Activated T-helper 1 cell treated with Interleukin-2 at 50 U/mL for 16 hours (primary cell): Measurements from ENCODE around the gene HIVEP3.

Experiments
- DNase-seq: peaks from one replicate; pipeline ENCODE4 v3.0.0-alpha.2; 2020; ENCODE audit warnings: low read depth

The HIVEP3 gene

DNA sequence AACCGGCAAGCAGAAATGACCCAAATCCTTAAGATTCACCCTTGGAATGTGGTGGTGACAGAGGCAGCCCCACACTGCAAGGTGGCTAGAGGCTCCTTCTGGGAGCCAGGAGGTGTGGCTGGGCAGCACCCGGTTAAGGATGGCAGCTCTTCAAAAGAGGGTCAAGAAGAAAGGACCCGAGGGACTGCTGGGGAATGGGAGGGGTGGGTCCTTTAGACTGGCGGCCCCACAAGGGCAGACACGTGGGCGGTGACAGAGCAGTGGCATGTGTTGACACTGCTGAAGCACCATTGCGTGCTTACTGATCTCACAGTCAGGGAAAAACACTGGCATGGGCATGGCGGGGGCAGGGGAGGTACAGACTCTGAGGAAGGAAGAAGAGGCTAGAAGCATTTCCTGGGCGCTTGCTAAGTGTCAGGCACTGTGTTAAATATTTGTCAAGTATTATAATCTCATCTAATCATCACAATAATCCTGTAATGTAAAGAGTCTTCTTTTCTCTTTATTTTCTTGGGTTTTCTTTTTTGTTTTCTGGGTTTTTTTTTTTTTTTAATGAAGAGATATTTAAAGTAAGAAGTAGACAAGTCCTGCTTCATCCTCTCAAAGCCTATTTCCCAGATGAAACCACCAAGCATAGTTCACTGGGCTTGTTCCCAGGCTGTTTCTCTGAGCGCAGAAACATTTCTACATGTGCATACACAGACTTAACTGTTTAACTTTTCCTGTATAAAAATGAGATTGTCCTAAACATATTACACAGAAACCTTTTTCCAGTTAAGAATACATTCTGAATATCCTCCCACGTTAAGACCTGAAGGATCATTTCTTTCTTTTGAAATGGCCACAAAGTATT, 268.5 kb downstream of the HIVEP3 start:
- DNase-seq, result no peak

- no peak for DNase-seq
Observed at GRCh38 chr1:41649396-41650027, 269.2 kb downstream of the HIVEP3 start.

DNA sequence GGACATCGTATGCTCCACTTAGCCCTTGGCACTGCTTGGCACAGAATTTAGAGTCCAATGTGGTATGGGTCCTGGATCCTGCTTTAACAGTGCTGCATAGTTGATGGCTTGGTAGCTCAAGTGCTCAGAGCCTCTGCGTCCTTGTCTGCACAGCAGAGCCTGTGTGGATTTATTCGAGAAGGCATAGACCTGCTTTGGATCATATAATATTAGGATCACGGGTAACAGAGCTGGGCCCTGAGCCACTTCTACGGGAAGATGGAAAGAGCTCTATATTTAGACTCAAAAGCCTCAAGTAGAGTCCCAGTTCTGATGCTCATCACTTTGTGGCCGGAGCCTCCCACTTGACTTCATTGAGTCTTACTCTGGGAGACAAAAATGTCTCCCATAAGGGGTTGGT, 269.9 kb downstream of the HIVEP3 start:
- no peak for DNase-seq

DNA sequence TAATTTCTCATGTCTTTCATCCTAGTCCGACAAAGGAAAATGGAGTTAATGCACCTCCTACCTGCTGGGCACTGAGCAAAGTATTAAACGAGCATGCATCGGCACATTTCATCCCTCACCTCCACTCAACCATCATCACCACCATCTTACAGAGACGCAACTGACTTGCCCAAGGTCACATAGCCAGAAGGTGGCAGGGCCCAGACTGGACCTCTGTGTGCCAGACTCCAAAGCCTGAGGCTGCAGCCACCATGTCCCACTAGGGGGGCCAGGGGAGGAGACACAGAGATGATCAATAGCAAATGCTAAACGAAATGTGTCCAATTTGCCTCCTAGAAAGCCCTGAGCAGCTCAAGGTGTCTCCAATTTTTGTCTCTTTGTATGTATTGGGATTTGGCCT, 270.5 kb downstream of the HIVEP3 start:
- DNase-seq, result no peak

DNA sequence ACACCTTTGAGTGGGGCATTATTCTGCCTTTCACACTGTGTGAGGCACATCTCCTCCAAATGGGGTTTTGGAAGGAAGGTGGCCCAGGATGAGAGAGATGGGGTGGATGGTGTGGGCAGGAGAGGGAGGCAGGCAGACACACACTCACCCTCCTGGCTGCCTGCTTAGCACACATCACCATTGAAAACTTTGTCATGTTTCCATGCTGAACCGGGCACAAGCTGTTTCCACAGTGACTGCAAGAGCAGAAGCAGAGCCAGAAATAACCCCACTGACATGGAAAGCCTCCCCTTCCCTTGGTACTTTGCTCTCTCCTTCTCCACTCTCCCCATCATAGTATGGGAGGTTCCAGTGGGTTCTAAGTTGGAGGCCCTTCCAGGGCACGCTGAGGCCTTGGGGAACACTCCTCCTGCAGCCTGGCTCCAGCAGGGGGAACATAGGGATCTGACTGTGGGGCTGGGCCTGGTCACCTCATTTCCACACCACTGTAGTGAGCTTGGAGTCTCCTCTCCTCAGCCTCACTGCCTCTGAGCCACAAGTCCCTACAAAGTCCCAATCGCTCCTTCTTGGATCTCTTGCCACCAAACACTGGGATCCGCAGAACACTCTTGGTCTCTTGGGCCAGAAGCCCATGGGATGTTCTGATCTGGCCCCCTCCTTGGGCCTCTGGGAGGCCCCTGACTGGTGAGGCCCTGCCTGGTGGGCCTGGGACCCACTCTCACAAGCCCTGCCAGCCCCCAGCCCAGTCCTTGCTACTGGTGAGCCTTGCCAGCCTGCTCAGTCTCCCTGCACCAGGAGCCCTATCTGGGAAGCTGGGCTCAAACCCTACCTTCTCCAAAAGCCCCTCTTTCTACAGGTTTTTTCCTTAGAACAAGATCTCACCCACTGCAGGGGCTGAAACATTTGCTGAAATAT, 271.2 kb downstream of the HIVEP3 start:
- DNase-seq, result no peak

GRCh38 chr1:41646186-41646585, 272.5 kb downstream of the HIVEP3 start:
- no peak for DNase-seq

- no peak for DNase-seq
Observed at GRCh38 chr1:41645062-41645461, 273.7 kb downstream of the HIVEP3 start.

GRCh38 chr1:41642922-41643821, 275.6 kb downstream of the HIVEP3 start:
- DNase-seq, result no peak

DNA sequence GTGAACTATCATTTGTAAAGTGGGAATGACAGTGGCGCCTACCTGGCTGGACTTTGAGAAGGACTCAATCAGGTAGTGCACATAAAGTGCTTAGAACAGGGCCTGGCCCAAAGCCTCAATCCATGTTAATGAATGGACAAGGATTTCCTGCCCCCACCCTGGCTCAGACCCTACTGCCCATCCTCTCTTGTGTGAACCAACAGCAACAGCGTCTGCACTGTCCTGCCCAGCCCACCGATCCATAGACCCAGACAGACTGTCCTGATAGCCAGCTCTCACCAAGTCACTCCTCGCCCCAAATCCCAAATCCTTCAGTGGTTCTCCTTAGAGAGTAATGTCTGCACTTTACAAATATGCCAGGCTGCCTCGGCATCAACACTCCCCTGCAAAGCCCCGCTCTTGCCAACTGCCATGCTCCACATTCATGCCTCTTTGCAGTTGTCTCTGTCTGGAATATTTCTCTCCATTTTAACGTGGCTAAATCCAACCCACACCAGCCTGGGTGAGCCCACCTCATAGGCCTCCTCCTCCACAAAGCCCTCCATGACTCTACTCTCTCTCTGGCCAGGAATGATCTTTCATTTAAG, 276.7 kb downstream of the HIVEP3 start:
- no peak for DNase-seq

DNA sequence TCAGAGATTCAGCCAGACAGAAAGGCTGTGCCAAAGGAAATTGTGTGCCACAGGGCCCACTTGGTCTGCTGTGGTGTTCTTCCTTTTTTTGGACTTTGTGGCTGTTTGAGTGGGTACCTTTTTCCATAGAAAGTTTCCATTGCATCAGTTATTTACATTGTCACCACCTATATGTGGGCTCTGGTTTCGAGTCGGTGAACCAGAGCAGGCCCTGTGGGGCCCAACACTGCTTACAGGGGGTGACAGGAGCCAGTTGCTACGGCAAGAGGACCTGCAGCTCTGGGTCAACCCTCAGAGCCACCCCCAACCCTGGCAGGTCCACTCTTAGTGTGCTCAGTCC, 277.3 kb downstream of the HIVEP3 start:
- no peak for DNase-seq

- DNase-seq, result no peak
Observed at GRCh38 chr1:41640756-41641474, 277.8 kb downstream of the HIVEP3 start.

DNA sequence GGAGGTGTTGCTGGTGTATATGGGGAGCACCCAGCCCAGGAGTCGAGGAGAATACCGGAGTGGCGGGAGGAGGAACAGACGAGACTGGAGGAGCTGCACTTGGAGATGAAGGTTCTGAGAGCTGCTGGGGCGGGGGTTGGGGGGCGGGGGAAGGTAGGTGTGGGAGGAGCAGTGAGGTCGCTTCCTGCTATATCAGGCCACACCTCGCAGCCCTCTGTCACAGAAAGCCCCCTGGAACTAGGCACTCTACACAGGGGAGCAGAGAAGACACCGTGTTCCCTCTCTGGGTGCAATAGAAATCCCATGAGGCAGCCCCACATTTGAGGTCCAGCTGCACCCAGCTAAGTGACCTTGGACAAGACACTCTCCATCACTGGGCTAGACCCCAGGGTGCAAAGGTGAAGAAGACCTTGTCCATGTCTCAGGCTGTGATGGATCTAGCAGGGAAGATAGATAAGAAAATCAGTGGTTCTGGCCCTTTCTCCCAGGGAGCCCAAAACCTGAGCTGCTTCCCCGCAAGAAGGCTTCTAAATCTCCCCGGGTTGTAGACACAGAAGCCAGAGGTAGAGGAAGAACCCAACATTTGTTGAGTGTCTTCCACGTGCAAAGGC, 278.5 kb downstream of the HIVEP3 start:
- no peak for DNase-seq

GRCh38 chr1:41639332-41639936, 279.3 kb downstream of the HIVEP3 start:
- no peak for DNase-seq

DNA sequence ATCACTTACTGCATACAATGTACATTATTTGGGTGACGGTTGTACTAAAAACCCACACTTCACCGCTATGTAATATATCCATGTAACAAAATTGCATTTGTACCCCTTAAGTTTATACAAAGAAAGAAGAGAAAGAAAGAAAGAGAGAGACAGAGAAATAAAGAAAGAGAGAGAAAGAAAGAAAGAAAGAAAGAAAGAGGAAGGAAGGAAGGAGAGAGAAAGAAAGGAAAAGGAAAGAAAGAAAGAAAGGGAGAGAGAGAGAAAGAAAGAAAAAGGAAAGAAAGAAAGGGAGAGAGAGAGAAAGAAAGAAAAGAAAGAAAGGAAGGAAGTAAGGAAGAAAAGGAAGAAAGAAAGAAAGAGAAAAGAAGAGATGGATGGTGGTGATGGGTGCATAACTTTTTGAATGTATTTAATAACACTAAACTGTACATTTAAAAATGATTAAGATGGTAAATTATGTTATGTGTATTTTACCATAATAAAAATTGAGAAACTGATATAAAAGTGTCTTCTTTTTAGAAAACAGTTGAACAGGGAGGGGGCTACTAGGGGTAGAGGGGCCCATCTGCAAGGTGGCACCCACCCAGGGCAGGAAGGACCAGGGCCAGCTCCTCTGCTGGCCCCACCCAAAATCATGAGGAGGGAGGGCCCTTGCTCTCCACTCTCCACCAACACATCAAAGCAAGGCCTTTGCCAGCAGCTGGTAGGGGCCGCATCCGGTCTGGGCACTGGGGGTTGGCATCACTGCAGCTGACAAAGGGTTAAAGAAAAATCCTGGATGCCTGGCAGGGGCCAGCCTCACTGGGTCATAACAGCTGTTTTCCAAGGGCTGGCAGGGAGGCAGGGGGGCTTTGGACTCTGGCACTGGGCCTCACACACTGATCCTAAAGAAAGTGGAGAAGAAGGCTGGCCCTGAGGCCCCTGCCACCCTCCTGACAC, 280.4 kb downstream of the HIVEP3 start:
- DNase-seq, result no peak

- DNase-seq, result no peak
Observed at GRCh38 chr1:41637367-41637766, 281.4 kb downstream of the HIVEP3 start.

GRCh38 chr1:41633764-41634163, 285.0 kb downstream of the HIVEP3 start:
- no peak for DNase-seq

- DNase-seq, result no peak
Observed at GRCh38 chr1:41632781-41633575, 285.7 kb downstream of the HIVEP3 start.

- DNase-seq, result no peak
Observed at GRCh38 chr1:41631971-41632370, 286.8 kb downstream of the HIVEP3 start.
